GM23338 (cell line): ENCODE measurements around the gene IL20. TPM values are rescaled to one million over a fixed set of nuclear protein-coding genes. Genes with fewer than 3 reads are reported as not detected.

Source experiments
- ATAC-seq: fragments of 200-7000 bp; cut with Tn5 transposase; 3 replicates; pipeline ENCODE4 v1.9.1; 2020
- DNase-seq: peaks from one replicate; pipeline ENCODE4 v3.0.0-alpha.2; 2015; ENCODE audit warnings: low spot score
- H2AFZ ChIP-seq: fragments of 200-600 bp; sonication (generic); 2 replicates; pipeline ENCODE4 v1.8.0; 2016; ENCODE audit warnings: antibody characterized with exemption, mild to moderate bottlenecking, moderate library complexity
- H3F3A ChIP-seq: fragments of 200-600 bp; sonication (generic); replicated peaks from 2 replicates; pipeline ENCODE4 v1.8.0; 2017; ENCODE audit warnings: antibody characterized with exemption, mixed run types, low read depth
- H3K27ac ChIP-seq: fragments of 200-600 bp; sonication (generic); 2 replicates; pipeline ENCODE4 v1.6.1; 2016; ENCODE audit warnings: low read depth
- H3K27me3 ChIP-seq: fragments of 200-600 bp; sonication (generic); 2 replicates; pipeline ENCODE4 v1.8.0; 2016; ENCODE audit warnings: mild to moderate bottlenecking, mixed run types, moderate library complexity; ENCODE audit not compliant: insufficient read depth
- H3K36me3 ChIP-seq: fragments of 200-600 bp; sonication (generic); 2 replicates; pipeline ENCODE4 v1.8.0; 2016; ENCODE audit warnings: mild to moderate bottlenecking; ENCODE audit not compliant: insufficient read depth
- H3K4me1 ChIP-seq: fragments of 200-600 bp; sonication (generic); 2 replicates; pipeline ENCODE4 v1.8.0; 2016; ENCODE audit warnings: mild to moderate bottlenecking, moderate library complexity; ENCODE audit not compliant: insufficient read depth
- H3K4me2 ChIP-seq: fragments of 200-600 bp; sonication (generic); 2 replicates; pipeline ENCODE4 v1.7.1; 2017; ENCODE audit warnings: mixed run types
- H3K4me3 ChIP-seq: fragments of 200-600 bp; sonication (generic); 2 replicates; pipeline ENCODE4 v1.6.1; 2016; ENCODE audit warnings: mixed run types
- H3K79me2 ChIP-seq: fragments of 200-600 bp; sonication (generic); replicated peaks from 2 replicates; pipeline ENCODE4 v1.8.0; 2017; ENCODE audit warnings: mild to moderate bottlenecking; ENCODE audit not compliant: insufficient read depth
- H3K9me2 ChIP-seq: fragments of 200-600 bp; sonication (generic); 2 replicates; pipeline ENCODE4 v1.8.0; 2017; ENCODE audit not compliant: insufficient read depth
- H4K20me1 ChIP-seq: fragments of 200-600 bp; sonication (generic); replicated peaks from 2 replicates; pipeline ENCODE4 v1.8.0; 2017; ENCODE audit warnings: mild to moderate bottlenecking; ENCODE audit not compliant: insufficient read depth
- H3K27ac Mint-ChIP-seq: 2 replicates; pipeline ENCODE4 v1.8.0; 2020; ENCODE audit warnings: inconsistent platforms, mild to moderate bottlenecking, moderate library complexity, mixed read lengths
- H3K27me3 Mint-ChIP-seq: 3 replicates; pipeline ENCODE4 v1.8.0; 2022; ENCODE audit warnings: low read depth, mild to moderate bottlenecking, moderate library complexity, mixed read lengths, inconsistent platforms; ENCODE audit not compliant: insufficient read depth, poor library complexity
- H3K36me3 Mint-ChIP-seq: 3 replicates; pipeline ENCODE4 v1.8.0; 2021; ENCODE audit warnings: low read depth, mild to moderate bottlenecking, inconsistent platforms, moderate library complexity, mixed read lengths
- H3K4me1 Mint-ChIP-seq: 3 replicates; pipeline ENCODE4 v1.8.0; 2020; ENCODE audit warnings: mild to moderate bottlenecking, inconsistent platforms, mixed read lengths
- H3K4me3 Mint-ChIP-seq: 3 replicates; pipeline ENCODE4 v1.8.0; 2021; ENCODE audit warnings: moderate library complexity, mild to moderate bottlenecking, inconsistent platforms, mixed read lengths
- H3K9me3 Mint-ChIP-seq: 3 replicates; pipeline ENCODE4 v1.8.0; 2020; ENCODE audit warnings: moderate library complexity, mild to moderate bottlenecking, inconsistent platforms, mixed read lengths
- CREB1 ChIP-seq: fragments of 250-450 bp; sonication (Bioruptor Pico); IDR thresholded peaks from 2 replicates; pipeline ENCODE4 v1.5.0; 2020; ENCODE audit warnings: low read depth, mild to moderate bottlenecking, moderate library complexity
- CTCF ChIP-seq, 2 experiments: fragments of 200-600 bp in 1 of 2; sonication (generic) in 1 of 2; conservative IDR thresholded peaks; 2 replicates each; pipeline versions ENCODE4 v1.5.1 to v1.6.1; 2016 to 2017; ENCODE audit warnings: antibody characterized with exemption in 2 of 2, low read depth in 2 of 2, mild to moderate bottlenecking in 2 of 2, moderate library complexity in 1 of 2
- EZH2 ChIP-seq: fragments of 200-600 bp; sonication (generic); IDR thresholded peaks from one replicate; pipeline ENCODE4 v1.8.0; 2017; ENCODE audit warnings: antibody characterized with exemption, mild to moderate bottlenecking, low read depth; ENCODE audit not compliant: unreplicated experiment
- JUNB ChIP-seq: IDR thresholded peaks from one replicate; pipeline ENCODE4 v1.6.1; 2016; ENCODE audit warnings: antibody characterized with exemption; ENCODE audit not compliant: unreplicated experiment
- NANOG ChIP-seq: IDR thresholded peaks from 2 replicates; pipeline ENCODE4 v1.6.1; 2016; ENCODE audit warnings: antibody characterized with exemption, borderline replicate concordance
- REST ChIP-seq: IDR thresholded peaks from one replicate; pipeline ENCODE4 v1.6.1; 2018; ENCODE audit warnings: antibody characterized with exemption; ENCODE audit not compliant: unreplicated experiment
- STAT1 ChIP-seq: IDR thresholded peaks from one replicate; pipeline ENCODE4 v1.6.1; 2016; ENCODE audit warnings: antibody characterized with exemption; ENCODE audit not compliant: unreplicated experiment
- ZNF114 ChIP-seq: fragments of 250-450 bp; sonication (Bioruptor Pico); IDR thresholded peaks from 2 replicates; pipeline ENCODE4 v1.5.0; 2020; ENCODE audit warnings: mild to moderate bottlenecking, moderate library complexity
- ZNF462 ChIP-seq: fragments of 250-450 bp; sonication (Bioruptor Pico); IDR thresholded peaks from 2 replicates; pipeline ENCODE4 v1.5.0; 2020; ENCODE audit warnings: mild to moderate bottlenecking, moderate library complexity
- polyA plus RNA-seq: library from polyadenylated mRNA; unstranded; fragments of >200 nt; fragmentation: Nextera tagmentation; extraction: Ambion mirVana; gene quantifications from 2 replicates; pipeline ENCODE4 v1.2.1, GENCODE V29; 2016
- total RNA-seq: library from RNA; depleted of rRNA; stranded (reverse); fragments of >200 nt; shearing (Covaris generic); gene quantifications from 2 replicates; pipeline ENCODE4 v1.2.3, GENCODE V29; 2014

Gene IL20
- total and polyA plus RNA-seq, 2 experiments from 2014 or later: not detected

GRCh38 chr1:206895837-206896242, 30.4 kb downstream of the IL20 start (continued):
- no peak for TF ChIP-seq CTCF (conservative IDR thresholded peaks at IDR 0.05; ENCODE audit: low read depth in 2 of 2)
- TF ChIP-seq REST: no peak
- no peak for TF ChIP-seq EZH2
- no peak for TF ChIP-seq STAT1

- no peak overlapping the region for H3K4me2 ChIP-seq
- H3K4me3 ChIP-seq: no peak overlapping the region
- peaks cover 7% of the 10 kb centered on the region for H3K4me1 Mint-ChIP-seq
- TF ChIP-seq CREB1 (CRISPR knock-in tag) (no peak), ZNF462 (CRISPR knock-in tag) (no peak), JUNB (no peak), ZNF114 (CRISPR knock-in tag) (no peak), NANOG (no peak), STAT1 (no peak), EZH2 (no peak), REST (no peak)
These were observed 30.8 kb downstream of the IL20 start for GRCh38 chr1:206896261-206896660.

More at GRCh38 chr1:206896261-206896660, 30.8 kb downstream of the IL20 start:
- no peaks in the 10 kb centered on the region; the same call in 1 of the 2 replicates for H3K36me3 ChIP-seq
- no peaks in the 10 kb centered on the region for H3F3A ChIP-seq
- H3K27me3 ChIP-seq: no peaks in the 10 kb centered on the region
- 0 out of 2 replicates have a peak overlapping the region, but pooled peaks have one; percentile 43 for H2AFZ ChIP-seq
- H3K27me3 Mint-ChIP-seq: peaks cover 7% of the 10 kb centered on the region
- H3K4me1 ChIP-seq: peaks cover 1% of the 10 kb centered on the region; the same call in 1 of the 2 replicates
- H4K20me1 ChIP-seq: no peaks in the 10 kb centered on the region
- H3K27ac Mint-ChIP-seq: no peak overlapping the region
- no peak for DNase-seq
- H3K9me2 ChIP-seq: 0 out of 2 replicates have a peak, but pooled peaks cover 10% of the 10 kb centered on the region
- no peaks in the 10 kb centered on the region for H3K9me3 Mint-ChIP-seq
- H3K36me3 Mint-ChIP-seq: no peaks in the 10 kb centered on the region
- no peak overlapping the region for H3K4me3 Mint-ChIP-seq
- ATAC-seq: no peak
- H3K27ac ChIP-seq: no peak overlapping the region
- no peaks in the 10 kb centered on the region for H3K79me2 ChIP-seq
